Osteoblast (primary cell): ENCODE data around the gene STARD3NL. TPM values are rescaled to one million over a fixed set of nuclear protein-coding genes. Genes with fewer than 3 reads are reported as not detected.

Experiments used
- DNase-seq: peaks from one replicate; pipeline ENCODE4 v3.0.0; 2011; ENCODE audit warnings: low spot score, mixed read lengths; ENCODE audit not compliant: insufficient read length; ENCODE audit errors: missing footprints
- H2AFZ ChIP-seq: 2 replicates; pipeline ENCODE4 v1.6.0; 2011; ENCODE audit warnings: mild to moderate bottlenecking, low read length
- H3K27ac ChIP-seq: 2 replicates; pipeline ENCODE4 v1.5.1; 2011; ENCODE audit warnings: mild to moderate bottlenecking, low read depth, low read length, moderate library complexity
- H3K27me3 ChIP-seq: 2 replicates; pipeline ENCODE4 v1.6.0; 2012; ENCODE audit warnings: mild to moderate bottlenecking, control low read depth, inconsistent platforms, low read length, moderate library complexity; ENCODE audit not compliant: insufficient read depth
- H3K36me3 ChIP-seq: 2 replicates; pipeline ENCODE4 v1.5.1; 2011; ENCODE audit warnings: mild to moderate bottlenecking, low read length, control low read depth, moderate library complexity; ENCODE audit not compliant: insufficient read depth
- H3K4me1 ChIP-seq: 2 replicates; pipeline ENCODE4 v1.5.1; 2011; ENCODE audit warnings: mild to moderate bottlenecking, low read length, control low read depth, moderate library complexity; ENCODE audit not compliant: insufficient read depth
- H3K4me2 ChIP-seq: 2 replicates; pipeline ENCODE4 v1.6.0; 2011; ENCODE audit warnings: mild to moderate bottlenecking, low read length; ENCODE audit not compliant: insufficient read depth
- H3K4me3 ChIP-seq: fragments of 200-600 bp; sonication (generic); 3 replicates; pipeline ENCODE4 v1.5.1; 2012; ENCODE audit warnings: mild to moderate bottlenecking, low read length, inconsistent platforms; ENCODE audit not compliant: insufficient read depth
- H3K79me2 ChIP-seq: 2 replicates; pipeline ENCODE4 v1.6.0; 2012; ENCODE audit warnings: mild to moderate bottlenecking, low read length, control low read depth, inconsistent platforms; ENCODE audit not compliant: insufficient read depth
- H3K9me3 ChIP-seq: 2 replicates; pipeline ENCODE4 v1.5.1; 2011; ENCODE audit warnings: low read depth, low read length, control low read depth
- H4K20me1 ChIP-seq: 2 replicates; pipeline ENCODE4 v1.6.0; 2012; ENCODE audit warnings: mild to moderate bottlenecking, low read length, control low read depth; ENCODE audit not compliant: insufficient read depth
- CTCF ChIP-seq: IDR thresholded peaks from 2 replicates; pipeline ENCODE4 v1.5.1; 2011; ENCODE audit warnings: mild to moderate bottlenecking, low read depth, low read length, moderate library complexity; ENCODE audit errors: extremely low read depth
- total RNA-seq: library from RNA; depleted of rRNA; stranded (reverse); fragments of >200 nt; gene quantifications from 2 replicates; pipeline ENCODE4 v1.2.3, GENCODE V29; 2012

The STARD3NL gene, protein sequence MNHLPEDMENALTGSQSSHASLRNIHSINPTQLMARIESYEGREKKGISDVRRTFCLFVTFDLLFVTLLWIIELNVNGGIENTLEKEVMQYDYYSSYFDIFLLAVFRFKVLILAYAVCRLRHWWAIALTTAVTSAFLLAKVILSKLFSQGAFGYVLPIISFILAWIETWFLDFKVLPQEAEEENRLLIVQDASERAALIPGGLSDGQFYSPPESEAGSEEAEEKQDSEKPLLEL
- total RNA-seq: 60.4 and 63.3 TPM in 2 replicates

DNA sequence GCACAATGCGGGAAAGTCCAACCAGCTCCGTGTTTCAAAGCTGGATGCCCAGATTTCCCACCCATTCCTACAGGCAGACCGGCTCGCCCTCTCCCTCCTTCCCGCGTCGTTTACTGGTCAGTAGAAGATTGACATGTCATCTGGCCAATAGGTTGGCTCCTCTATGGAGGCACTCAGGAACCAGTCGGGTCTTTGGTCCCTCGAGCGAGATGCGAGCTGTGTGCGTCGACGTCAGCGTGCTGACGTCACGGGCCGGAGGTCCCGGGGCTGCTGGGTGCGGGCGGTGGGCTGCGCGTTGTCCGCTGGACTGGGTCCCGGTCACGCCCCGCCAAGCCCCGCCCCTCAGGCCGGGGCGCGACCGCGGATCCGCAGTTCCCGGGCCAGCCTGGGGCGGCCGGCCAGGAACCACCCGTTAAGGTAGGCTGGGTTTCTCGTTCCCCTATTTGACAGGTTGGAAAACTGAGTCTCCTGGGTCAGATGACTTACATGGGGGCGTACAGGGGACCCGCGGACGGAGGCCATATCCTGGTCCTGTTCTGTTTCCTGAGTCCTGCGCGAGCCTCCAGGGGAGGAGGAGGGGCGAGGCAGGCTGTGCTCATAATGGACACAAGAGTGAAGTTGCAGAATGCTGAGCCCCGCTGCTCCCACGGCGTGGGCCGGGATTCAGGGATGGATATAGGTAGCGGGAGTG lies at the start of gene STARD3NL:
STARD3NL (plus strand) TSS at position 242 of the 691 bp plus-strand sequence. CDS start 29,260 bp downstream, outside the sequence.
- peaks cover 21% of the 10 kb centered on the region for H3K4me1 ChIP-seq
- DNase-seq: peak; percentile 98
- peaks cover 4% of the 10 kb centered on the region for H4K20me1 ChIP-seq
- no peaks in the 10 kb centered on the region for H3K9me3 ChIP-seq
- H3K4me3 ChIP-seq: peak within 1 kb of the TSS; percentile 94
- H3K27ac ChIP-seq: peak within 1 kb of the TSS; percentile 90
- peaks cover 48% of the 10 kb centered on the region for H3K79me2 ChIP-seq
- peak within 1 kb of the TSS; percentile 93 for H2AFZ ChIP-seq
- TF ChIP-seq CTCF: no peak
- H3K36me3 ChIP-seq: no peaks in the 10 kb centered on the region
- peak within 1 kb of the TSS; percentile 87 for H3K4me2 ChIP-seq
- H3K27me3 ChIP-seq: no peaks in the 10 kb centered on the region

DNA sequence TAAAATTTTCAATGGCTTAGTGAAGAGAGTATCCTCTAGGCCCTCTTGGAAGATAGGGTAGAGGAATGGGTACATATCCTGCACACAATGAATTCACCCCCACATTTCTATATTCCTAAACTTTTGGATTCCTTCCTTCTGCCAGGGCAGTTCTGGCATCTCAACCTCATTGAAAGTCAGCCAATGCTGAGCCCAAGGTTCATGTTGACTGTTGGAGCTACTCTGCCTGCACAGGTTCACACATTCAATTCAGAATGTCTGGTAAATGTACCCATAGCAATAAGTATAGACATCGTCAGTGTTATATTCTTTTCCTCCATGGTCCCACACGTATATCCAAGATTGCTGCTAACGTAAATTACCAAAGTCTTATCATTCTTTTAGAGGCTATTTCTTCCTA lies 48.9 kb upstream of the STARD3NL start:
- Histone ChIP-seq H4K20me1 (no peaks in the 10 kb centered on the region), H3K9me3 (no peaks in the 10 kb centered on the region), H3K27ac (no peak overlapping the region), H3K79me2 (no peaks in the 10 kb centered on the region), H3K4me3 (no peak overlapping the region), H2AFZ (no peak overlapping the region), H3K27me3 (no peaks in the 10 kb centered on the region), H3K4me1 (no peaks in the 10 kb centered on the region), H3K4me2 (no peak overlapping the region), H3K36me3 (no peaks in the 10 kb centered on the region)
- no peak for TF ChIP-seq CTCF
- no peak for DNase-seq

DNA sequence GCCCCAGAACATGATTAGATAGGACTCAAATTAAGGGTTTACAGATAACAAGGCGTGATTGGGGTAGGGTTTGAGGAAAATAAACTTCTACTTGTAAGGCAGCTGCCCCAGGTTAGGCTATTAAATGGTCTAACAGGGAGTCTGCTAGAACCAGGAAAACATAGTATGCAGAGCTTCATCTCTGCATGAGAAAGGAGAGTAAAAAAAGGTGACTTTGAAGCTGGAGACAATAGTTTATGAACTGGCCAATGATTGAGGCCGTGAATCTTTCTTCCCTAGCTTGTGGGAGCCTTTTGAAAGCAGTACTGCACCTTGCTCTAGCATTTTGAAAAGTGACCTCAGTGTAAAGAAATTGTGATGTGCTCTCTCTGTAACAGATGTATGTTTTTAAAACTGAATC lies 48.5 kb upstream of the STARD3NL start:
- Histone ChIP-seq H3K27ac (no peak overlapping the region), H3K4me2 (no peak overlapping the region), H3K4me3 (no peak overlapping the region), H3K79me2 (no peaks in the 10 kb centered on the region), H4K20me1 (no peaks in the 10 kb centered on the region), H3K36me3 (no peaks in the 10 kb centered on the region), H3K4me1 (no peaks in the 10 kb centered on the region), H3K9me3 (no peaks in the 10 kb centered on the region), H3K27me3 (no peaks in the 10 kb centered on the region), H2AFZ (no peak overlapping the region)
- TF ChIP-seq CTCF: no peak
- DNase-seq: no peak

GRCh38 chr7:38138171-38138570 lies 39.9 kb upstream of the STARD3NL start:
- Histone ChIP-seq H3K4me3 (no peak overlapping the region), H3K4me1 (no peaks in the 10 kb centered on the region), H3K27me3 (no peaks in the 10 kb centered on the region), H2AFZ (no peak overlapping the region), H3K36me3 (no peaks in the 10 kb centered on the region), H3K27ac (no peak overlapping the region), H3K79me2 (no peaks in the 10 kb centered on the region), H3K4me2 (no peak overlapping the region), H3K9me3 (no peaks in the 10 kb centered on the region), H4K20me1 (no peaks in the 10 kb centered on the region)
- no peak for TF ChIP-seq CTCF
- DNase-seq: no peak
